Stromal cell of bone marrow (primary cell): ENCODE data around the gene NME5.
"Not testable (repeated sequence)": the region's sequence is repeated elsewhere in the genome, so short reads cannot be mapped to it uniquely, and the experiment has no call there.

Source experiments
- DNase-seq: peaks from one replicate; pipeline ENCODE4 v3.0.0-alpha.2; 2012; ENCODE audit warnings: low read depth

The NME5 gene

GRCh38 chr5:138077064-138077696, 62.0 kb downstream of the NME5 start:
- DNase-seq: peak; percentile 45

GRCh38 chr5:138070026-138070425, 69.2 kb downstream of the NME5 start:
- DNase-seq: not testable (repeated sequence)

- peak; percentile 55 for DNase-seq
Measured at GRCh38 chr5:138068742-138069600, 70.3 kb downstream of the NME5 start.

- DNase-seq: no peak
Measured at GRCh38 chr5:138067945-138068344, 71.3 kb downstream of the NME5 start.
